Measurements from ENCODE around the gene SLC35C1.
"Not testable (repeated sequence)": the region's sequence is repeated elsewhere in the genome, so short reads cannot be mapped to it uniquely, and the experiment has no call there.

The SLC35C1 gene

GRCh38 chr11:45786272-45786671, 18.7 kb upstream of the SLC35C1 start:
- FAIRE-seq, result no peak

GRCh38 chr11:45788887-45789286, 16.1 kb upstream of the SLC35C1 start:
- DNase-seq (ENCODE audit: insufficient read length, low spot score), result no peak
- no peak for FAIRE-seq

More at GRCh38 chr11:45786272-45786671, 18.7 kb upstream of the SLC35C1 start:
- no peak for DNase-seq (ENCODE audit: insufficient read length, low spot score)

DNA sequence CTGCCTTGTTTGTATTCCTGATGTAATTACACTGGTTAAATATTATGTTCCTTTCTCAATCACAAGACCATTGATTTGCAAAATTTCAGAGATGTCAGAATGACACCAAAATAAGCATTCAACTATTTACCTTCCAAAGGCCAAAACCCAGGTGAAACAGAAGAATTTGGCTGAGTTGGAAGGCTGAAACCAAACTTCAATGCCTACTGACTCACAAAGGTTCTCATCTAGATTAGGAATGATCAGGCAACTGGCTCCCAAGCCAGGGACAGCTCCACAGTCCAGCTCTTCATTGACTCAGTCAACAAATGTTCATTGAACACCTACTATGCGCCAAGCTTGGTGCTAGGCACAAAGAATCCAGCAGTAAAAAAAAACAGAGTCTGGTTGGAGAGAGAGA, 13.4 kb upstream of the SLC35C1 start:
- no peak for FAIRE-seq
- no peak for DNase-seq (ENCODE audit: insufficient read length, low spot score)

GRCh38 chr11:45794169-45794568, 10.8 kb upstream of the SLC35C1 start:
- no peak for FAIRE-seq
- no peak for DNase-seq (ENCODE audit: insufficient read length, low spot score)

DNA sequence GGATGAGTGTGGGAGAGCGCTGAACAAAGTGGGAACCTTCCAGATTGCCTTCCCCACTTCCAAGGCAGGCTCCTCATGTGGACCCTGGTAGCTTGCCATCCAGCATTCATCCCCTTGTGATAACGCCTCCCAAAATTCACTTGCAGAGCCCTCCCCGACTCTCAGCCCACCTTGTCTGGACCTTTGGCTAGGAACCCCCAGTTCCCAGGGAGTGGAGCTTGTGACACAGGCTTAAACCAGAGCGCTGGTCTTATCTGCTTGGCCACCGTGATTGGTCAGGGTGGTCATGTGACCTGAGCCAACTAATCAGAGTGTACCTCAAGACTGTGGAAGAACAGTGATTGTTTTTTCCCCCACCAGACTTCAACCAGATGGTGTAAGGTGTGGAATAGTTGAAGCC, 9.6 kb upstream of the SLC35C1 start:
- DNase-seq (ENCODE audit: insufficient read length, low spot score), result no peak
- FAIRE-seq, result no peak

DNA sequence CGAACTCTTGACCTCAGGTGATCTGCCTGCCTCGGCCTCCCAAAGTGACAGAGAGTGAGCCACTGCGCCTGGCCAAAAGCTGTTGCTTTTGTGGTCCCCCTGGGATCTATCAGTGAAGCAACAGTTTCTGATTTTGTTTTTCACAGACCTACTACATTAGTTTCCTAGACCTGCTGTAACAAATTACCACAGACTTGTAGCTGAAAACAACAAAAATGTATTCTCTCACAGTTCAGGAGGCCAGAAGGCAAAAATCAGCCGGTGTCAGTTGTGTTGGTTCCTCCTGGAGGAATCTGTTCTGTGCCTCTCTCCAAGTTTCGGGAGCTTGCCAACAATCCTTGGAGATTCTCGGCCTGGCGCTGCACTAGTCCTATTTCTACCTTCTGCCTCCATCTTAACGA, 8.5 kb upstream of the SLC35C1 start:
- DNase-seq (ENCODE audit: insufficient read length, low spot score), result no peak
- no peak for FAIRE-seq

DNA sequence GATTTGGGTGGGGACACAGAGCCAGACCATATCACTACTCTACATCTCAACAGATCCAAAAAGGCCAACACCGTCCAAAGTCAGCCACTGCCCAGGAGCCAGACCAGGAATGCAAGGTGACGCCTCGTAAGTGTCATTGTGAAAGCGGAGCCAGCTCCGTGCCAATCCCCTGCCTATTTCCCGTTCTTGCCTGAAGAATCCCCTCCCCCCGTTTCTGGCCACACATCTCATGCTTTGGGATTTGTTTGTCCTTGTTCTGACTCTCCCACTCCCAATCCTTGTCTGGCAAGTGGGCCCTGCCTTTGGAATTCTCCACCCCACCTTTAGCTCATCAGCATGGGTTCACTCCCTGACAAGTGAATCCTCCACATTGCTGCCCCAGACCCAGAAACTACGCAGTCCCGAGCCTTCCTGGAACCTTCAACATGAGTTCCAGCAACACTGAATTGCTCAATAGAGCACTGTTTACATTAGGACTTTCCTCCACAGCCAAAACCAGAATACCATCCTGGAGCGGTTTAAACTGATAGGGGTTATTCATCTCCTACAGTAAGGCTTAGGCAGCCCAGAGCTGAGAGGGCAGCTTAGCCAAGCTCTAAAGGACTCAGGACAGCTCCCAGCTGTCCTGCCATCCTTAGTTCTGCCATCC, 6.0 kb upstream of the SLC35C1 start:
- DNase-seq (ENCODE audit: insufficient read length, low spot score) (no peak), FAIRE-seq (no peak)

- no peak for DNase-seq (ENCODE audit: insufficient read length, low spot score)
- no peak for FAIRE-seq
Measured at GRCh38 chr11:45799562-45799961, 5.4 kb upstream of the SLC35C1 start.

GRCh38 chr11:45800261-45800660, 4.7 kb upstream of the SLC35C1 start:
- DNase-seq (ENCODE audit: insufficient read length, low spot score), result no peak

GRCh38 chr11:45801723-45802315, 3.1 kb upstream of the SLC35C1 start:
- no peak for FAIRE-seq

More at GRCh38 chr11:45800261-45800660, 4.7 kb upstream of the SLC35C1 start:
- FAIRE-seq, result no peak

DNA sequence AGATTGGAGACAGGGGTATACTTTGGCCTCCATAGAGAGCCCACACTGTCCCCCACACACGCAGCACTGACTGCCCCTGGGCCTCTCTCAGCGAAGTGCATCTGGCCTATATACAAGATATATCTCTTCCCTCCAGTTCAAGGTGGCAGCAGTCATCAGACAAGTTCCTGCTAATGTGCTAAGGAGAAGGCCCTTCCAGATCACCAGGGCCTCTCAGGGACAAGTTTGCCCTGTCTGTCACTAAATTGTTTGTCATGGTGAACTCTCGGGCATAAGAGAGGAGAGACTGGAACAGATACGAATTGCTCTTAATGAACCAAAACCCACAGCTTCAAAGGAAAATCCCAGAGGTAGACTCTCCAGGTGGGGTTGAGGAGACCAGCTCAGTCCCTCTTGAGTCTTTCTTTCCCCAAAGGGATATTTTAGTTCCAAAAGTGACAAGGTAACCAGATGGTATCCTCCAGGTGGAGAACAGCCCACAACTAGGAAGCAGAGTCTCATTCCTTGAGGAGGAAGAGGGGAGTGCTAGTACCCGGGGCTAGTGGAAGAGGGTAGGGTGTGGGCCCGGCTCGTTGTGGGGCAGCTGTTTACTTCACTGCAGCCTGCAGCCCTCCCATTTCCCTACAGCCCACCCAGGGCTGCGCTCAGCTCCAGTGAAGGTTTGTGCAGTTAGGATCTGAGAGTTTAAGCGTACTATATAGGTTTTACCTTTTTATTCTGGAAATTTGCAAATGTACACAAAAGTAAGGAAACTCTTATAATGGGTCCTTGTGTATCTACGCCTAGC, 2.2 kb upstream of the SLC35C1 start:
- no peak for FAIRE-seq
- no peak for DNase-seq (ENCODE audit: insufficient read length, low spot score)

More at GRCh38 chr11:45801723-45802315, 3.1 kb upstream of the SLC35C1 start:
- DNase-seq (ENCODE audit: insufficient read length, low spot score), result no peak

GRCh38 chr11:45803971-45804760, 783 bp upstream of the SLC35C1 start:
- FAIRE-seq, result no peak
- DNase-seq (ENCODE audit: insufficient read length, low spot score), result no peak

- DNase-seq (ENCODE audit: insufficient read length, low spot score), result no peak
- FAIRE-seq, result no peak
Measured at GRCh38 chr11:45805305-45806071, 539 bp downstream of the SLC35C1 start.

DNA sequence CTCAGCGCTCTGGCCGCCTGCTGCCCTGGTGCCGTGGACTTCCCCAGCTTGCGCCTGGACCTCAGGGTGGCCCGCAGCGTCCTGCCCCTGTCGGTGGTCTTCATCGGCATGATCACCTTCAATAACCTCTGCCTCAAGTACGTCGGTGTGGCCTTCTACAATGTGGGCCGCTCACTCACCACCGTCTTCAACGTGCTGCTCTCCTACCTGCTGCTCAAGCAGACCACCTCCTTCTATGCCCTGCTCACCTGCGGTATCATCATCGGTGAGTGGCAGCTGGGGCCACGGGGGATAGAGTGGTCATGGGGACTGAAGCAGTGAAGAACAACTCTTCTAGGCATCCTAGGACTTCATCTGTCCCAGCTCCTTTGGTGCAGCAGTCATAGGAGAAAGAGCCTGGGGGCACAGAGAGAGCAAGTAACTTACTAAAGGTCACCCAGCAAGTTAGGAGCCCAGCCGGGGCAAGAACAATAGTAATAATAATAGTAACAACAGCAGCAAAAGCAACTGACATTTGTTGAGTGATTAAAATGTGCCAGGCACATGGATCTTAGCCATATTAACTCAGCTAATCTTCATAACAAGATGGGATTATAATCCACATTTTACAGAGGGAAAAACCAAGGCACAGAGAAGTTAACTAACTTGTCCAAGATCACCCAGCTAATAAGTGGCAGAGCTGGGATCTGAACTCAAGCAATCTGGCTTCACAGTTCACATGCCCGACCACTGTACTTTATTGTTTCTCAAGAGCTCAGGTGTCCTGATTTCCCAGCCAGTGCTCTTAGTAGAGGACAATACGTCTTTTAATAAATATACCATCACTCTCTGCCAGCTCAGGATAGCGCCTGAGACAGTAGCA, 1.4 kb downstream of the SLC35C1 start:
- DNase-seq (ENCODE audit: insufficient read length, low spot score), result no peak
- no peak for FAIRE-seq

DNA sequence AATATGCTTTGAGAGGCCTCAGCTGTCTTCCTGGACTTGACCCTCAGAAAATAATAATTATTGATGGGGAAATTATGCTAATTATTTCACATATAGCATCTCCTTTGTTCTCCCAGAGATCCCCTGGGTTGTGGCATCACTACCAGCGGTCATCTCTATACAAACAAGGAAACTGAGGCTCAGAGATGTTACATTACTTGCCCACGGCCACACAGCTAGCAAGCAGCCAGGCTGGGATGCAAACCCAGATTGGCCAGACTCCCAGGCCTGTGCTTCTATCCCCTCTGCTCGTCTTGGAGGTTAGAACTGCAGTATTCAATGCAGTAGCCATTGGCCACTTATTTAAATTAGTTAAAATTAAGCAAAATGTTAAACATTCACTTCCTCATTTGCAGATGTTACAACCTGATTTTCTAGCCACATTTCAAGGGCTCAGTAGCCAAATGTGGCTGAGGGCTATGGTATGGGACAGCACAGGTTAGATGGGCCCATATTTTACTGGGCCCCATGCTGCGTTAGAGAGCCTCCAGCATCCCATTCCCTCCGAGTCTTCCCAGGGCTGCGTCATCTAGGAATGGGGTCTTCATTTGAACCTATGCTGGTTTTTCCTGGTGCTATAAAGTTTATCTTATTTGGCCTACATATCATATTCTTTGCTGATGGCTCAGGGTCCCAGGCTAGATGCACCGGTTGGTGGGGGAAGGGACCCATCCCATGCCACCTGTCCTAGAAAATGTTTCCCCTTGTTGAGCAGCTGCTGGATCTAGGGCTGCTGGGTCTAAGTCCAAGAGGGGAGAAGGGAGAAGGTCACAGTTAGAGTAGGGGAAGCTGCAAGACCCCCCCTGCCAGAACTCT, 2.2 kb downstream of the SLC35C1 start:
- FAIRE-seq (no peak), DNase-seq (ENCODE audit: insufficient read length, low spot score) (no peak)

- peak; percentile 68 for FAIRE-seq
- no peak for DNase-seq (ENCODE audit: insufficient read length, low spot score)
Measured at GRCh38 chr11:45807792-45808238, 2.9 kb downstream of the SLC35C1 start.

DNA sequence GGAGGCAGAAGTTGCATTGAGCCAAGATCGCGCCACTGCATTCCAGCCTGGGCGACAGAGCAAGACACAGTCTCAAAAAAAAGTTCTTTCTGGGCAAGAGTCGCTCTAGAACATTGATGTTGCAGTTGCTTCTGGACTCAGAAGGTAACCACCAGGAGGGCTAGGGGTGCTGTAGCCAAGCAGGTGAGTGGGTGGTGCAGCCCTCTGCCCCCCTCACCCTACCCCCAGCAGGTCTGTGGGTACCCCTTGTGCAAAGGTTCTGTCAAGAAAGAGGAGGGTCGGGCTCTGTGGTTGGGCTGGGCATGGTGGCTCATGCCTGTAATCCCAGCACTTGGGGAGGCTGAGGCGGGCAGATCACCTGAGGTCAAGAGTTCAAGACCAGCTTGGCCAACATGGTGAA, 3.5 kb downstream of the SLC35C1 start:
- DNase-seq (ENCODE audit: insufficient read length, low spot score); FAIRE-seq: not testable (repeated sequence)
